NCI-H69 (cell line): ENCODE measurements around the gene RASSF8.

Experiments used
- DNase-seq: peaks from one replicate; lab custom pipeline; 2025; lab: John Stamatoyannopoulos, UW

The RASSF8 gene

DNA sequence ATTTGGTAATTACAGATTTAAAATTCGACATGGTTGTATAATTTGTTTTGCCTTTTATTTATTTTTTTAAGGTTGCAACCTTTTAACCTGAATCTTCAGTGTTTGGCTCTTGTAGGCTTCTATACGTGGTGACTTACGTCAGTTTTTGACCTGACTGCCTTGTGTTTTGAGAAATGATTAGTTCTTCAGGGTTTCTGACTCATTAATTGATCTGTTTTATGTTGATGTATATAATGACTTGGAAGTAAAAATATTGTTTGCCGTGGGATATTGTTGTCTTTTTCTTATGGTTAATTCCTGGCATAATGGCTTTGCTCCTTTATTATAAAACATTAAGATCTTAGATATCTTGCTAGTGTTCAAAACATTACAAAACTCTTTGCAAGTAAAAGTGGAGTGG is 2.5 kb downstream of the RASSF8 start:
- DNase-seq = no peak

DNA sequence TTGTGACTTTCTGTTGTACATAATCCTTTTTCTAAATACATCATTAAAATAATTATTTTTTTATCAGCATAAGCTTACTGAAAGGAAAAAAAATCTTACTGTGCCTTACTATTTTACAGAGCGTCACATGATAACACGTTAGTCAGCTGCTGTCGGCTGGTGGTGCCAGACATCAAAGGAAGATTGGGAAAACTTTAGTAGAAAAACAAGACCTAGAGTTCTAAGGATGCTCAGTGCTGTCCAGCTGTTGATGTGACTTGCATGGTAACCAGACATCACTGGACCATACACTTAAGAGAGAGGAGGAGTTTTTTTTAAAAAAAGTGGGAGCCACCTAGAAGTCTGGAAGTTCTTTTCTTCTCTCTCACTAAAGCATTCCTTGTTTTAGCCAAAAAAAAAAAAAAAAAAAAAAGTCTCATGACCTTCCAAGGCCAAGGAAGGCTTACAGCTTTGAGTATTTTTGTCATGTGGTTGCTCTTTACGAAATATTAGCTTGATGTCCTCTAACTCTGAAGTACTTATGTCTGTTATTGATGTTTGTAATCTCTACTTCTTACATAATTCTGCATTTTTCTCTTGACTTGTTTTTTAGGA is 4.5 kb downstream of the RASSF8 start:
- no peak for DNase-seq

DNA sequence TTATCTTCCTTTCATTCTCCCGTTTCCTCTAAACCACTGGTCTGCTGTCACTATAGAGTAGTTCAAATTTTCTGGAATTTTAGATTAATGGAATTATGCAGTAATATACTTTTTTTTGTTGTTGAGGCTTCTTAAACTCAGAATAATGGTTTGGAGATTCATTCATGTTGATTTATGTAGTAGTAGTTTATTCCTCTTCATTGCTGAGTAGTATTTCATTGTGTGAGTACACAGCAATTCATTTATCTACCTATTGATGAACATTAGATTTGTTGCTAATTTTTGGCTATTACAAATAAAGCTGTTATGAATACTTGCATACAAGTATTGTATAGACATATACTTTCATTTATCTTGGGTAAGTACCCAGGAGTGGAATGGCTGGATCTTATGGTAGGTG is 7.2 kb downstream of the RASSF8 start:
- no peak for DNase-seq

DNA sequence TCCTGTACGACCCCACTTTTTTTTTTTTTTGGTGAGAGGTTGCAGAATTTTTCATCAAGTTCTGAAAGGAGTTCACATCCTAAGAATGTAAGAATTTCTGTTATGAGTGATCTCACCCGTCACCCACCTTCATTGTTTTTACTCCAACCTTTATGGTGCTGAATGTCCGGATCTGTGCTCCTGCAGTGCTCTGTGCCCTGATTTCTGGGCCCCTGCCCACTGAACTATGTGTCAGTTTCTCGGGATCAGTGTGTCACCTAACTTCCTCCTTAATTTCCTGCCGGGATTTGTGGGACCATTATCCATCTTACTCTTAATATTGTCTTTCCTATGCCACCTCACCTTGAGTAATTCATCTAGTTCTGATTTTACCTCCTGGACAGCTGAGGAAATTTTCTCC is 11.6 kb downstream of the RASSF8 start:
- DNase-seq = no peak

DNA sequence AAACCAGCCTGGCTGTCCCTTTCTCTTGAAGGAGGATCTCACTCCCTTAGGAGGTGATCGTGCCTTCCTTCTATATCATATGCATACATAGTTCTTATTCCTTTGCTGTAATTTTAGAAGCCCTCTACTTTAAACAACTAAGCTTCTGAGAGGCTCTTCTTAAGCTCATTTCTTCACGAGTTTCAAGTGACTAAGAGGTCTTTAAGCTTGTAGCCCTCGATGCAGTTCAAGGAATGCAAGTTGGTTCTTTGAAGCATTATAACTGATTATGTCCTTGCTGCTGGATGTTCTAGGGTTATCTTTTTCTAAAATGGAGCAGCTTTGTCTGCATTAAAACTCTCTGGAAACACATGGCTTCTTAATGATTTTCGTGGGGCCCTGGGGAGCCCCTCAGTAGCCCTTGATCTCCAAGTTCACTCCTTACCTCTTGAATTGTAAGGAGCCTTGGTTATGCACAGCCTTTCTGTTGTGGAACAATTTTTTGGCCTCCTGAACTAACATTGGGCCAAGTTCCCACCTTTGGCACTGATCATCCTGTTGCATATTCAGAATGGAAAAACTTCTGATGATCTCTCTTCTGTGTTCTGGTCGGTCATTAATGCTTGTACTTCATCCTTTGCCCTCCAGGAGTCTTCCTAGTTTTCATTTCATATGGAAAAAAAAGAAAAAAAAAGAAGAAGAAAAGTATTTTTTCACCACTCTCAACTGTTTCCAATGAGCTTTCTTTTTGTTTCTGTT is 12.6 kb downstream of the RASSF8 start:
- DNase-seq = no peak

DNA sequence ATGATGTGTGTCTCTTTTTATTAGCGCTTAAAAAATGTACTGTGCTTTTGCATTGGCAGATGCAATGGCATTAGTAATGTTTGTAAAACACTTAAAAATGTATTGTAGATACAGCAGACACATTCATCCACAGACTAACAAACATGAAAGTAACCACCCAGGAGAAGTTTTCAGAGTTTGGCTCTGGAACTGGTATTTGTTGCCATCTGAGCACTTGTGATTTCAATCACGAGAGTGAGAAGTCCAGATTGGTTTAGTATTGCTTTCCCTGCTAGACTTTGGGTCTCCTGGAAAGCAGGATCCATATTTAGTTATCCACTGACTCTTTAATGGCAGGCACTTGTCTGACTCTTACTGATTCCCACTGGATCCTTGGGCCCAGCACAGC is 13.2 kb downstream of the RASSF8 start:
- no peak for DNase-seq

DNA sequence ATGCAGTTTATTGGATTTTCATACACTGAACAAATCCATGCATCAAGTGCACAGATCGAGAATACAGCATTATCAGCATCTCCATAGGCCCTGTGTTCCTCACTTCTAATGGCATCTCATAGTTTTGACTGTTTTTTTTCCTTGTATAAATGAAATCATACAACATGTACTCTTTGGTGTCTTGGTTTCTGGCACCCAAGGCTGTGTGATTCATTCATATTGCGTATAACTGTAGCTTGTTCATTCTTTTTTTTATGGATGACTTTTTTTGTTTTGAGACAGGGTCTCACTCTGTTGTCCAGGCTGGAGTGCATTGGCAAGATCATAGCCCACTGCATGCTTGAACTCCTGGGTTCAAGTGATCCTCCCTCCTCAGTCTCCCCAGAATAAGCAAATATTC is 14.3 kb downstream of the RASSF8 start:
- DNase-seq = no peak

DNA sequence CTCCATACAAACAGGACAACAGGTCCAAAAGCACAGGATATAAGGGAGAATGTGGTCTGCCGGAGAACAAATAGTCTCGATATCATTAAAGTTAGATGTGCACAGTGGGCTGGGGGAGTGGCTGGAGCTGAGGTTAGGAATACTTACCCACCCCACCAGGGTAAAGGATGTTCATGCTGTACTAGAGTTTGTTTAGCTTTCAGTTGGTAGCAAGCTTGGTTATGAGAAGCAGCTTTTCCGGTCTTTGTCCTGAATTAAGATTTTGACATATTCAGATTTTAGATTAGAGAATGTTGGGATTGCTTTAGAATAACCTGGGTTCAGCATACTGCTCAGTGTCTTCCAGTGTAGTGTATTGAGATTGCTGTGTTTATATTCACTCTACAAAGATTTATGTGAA is 16.7 kb downstream of the RASSF8 start:
- no peak for DNase-seq

DNA sequence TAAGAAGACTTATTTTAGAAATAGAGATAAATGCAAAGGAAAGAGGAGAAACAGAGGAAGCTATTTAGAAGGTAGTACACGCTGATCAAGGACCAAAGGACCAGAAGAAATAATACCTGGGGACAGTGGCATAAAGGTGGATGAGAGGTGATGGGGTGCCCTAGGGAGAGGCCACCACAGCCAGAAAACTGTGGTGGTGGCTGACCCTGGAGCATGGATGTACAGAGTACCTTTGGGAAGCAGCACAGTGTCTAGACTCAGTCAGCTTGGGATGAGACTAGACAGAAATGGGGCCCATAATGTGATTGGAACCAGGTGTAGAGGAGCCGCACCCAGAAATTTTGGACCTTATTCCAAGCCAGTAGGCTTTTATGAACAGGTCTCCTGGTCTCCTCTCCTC is 17.2 kb downstream of the RASSF8 start:
- no peak for DNase-seq

DNA sequence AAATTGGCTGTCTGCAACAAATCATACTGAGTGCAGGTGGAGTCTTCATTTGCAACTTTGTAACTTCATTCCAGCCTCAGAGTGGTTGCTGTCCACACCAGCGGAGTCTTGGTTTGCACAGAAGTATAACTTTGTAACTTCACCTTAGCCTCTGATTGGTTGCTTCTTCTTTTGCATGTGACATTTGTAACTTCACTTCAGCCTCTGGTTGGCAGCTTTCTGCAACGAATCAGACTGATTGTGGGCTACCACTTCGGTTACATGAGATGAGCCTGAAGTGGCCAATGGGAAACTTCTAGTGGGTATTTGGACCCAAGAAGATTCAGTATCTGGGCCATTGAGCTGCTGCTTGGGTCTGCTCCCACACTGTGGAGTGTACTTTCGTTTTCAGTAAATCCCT is 17.8 kb downstream of the RASSF8 start:
- no peak for DNase-seq

DNA sequence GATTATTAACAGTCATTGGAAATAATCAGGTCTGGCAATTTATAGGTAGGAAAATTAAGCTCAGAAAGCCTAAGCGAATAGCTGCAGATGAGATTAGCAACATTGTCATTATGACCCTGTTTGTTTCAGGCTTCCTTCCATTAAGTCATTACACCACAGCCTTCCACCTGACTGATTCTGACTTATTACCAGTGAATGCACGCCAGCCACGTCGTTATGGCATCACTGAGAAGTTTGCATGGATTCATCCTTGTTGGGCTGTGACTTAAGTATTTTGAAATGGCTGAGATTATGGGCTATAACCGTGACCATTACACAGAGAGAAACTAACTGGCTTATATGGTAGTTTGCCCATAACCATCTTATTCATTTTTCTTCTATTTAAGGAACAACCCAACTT is 18.6 kb downstream of the RASSF8 start:
- no peak for DNase-seq

DNA sequence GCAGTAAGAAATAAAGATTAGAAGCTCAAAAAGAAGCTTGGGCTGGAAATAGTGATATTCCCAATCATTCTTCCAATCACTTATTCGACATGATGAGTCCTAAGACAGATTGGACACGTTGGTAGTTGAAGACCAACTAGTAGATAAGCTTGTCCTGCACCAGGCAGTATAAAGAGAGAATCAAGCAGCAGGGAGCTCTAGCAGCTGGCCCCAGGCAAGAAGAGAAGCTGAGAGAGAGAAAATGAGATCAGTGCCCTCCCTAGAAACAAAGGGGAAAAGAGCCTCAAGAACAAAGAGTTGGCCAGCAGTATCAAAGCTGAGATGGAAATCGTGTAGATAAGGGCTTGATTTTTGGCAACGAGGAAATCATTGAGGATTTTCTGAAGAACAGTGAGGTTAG is 20.6 kb downstream of the RASSF8 start:
- DNase-seq = no peak

DNA sequence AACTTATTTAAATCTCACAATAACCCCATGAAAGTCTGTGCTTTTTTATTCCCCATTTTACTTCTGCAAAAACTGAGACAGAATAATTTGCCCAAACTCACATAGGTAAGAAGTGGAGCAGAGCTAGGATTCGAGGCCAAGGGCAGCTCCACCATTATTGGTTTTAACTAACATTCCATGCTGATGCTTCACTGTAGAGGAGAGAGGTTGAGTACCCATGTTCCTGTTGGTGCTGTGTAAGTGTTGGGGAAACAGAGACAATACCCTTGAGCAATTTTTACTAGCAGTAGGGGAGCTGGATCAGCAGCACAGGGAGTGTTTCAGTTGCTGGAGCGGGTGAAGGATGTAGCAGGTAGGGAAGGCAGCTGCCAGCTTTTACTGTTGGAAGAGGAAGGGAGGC is 21.1 kb downstream of the RASSF8 start:
- DNase-seq = no peak

DNA sequence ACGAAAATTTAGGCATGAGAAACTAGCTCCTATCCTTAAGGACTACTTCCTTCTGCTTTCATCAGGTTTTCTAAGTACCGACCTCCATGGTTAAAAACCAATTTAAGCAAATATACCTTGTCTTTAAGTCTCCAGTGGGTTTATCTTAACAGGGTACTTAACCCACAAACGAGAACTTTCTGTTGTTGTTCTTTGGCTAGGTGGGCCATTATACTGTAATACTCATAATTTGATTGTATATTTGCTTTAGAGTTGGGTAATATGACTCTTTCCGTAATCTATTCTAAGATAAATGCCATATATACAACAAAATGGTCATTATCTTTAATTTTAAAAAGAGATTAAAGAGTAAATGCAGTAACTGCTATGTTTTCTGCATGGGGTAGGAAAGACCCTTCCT is 21.6 kb downstream of the RASSF8 start:
- DNase-seq = no peak

DNA sequence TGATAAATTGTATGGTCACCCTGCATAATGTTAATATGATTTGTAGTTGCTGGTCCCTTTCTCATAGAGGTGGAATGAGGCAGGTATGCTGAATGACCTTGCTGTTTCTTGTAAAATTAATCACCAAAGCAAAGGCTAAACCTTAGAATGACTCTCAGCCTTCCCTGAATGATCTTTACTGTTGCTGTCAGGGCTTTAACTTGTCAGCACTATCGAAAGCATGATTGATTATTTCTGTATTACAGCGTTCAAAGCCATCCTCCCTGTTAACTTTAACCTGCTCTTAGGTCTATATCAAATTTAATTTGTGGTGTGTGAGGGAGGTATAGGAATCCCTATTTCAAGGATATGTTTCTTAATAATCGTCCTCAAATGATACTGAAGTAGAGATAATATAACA is 23.1 kb downstream of the RASSF8 start:
- no peak for DNase-seq

DNA sequence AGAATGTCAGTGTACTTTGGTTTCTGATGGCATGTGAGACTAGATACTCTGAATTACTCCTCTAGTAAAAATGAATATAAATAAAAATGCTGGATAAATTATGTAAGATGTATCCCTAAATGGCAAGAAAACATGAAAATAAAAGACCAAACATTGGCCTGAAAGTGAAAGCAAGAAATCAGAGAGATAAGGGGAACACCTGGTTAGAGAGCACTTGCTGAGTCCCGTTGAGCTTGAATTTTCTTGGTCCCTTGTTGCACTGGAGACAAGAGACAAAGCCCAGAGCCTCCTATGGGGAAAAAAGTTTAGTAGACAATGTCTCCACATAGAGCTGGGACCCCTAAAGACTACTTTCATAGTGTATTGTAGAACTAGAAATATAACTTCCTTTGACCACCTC is 23.9 kb downstream of the RASSF8 start:
- no peak for DNase-seq

DNA sequence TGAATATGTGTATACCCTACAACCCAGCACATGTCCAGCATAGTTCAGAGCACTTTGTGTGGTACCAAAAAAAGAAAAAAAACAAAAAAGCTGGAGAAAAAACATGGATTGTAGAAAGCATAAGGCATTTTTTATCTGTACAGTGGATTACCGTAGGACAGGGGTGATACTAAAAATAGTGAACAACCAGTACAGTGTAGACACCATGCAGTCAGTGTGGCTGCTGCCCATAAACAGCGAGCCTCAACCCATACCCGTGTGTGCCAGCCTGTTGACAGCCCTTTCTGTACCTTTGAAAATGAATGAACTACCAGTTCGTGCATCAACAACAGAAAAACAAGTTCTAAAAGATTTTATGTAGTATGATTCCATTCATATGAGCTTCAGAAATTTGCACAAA is 25.1 kb downstream of the RASSF8 start:
- DNase-seq = no peak

DNA sequence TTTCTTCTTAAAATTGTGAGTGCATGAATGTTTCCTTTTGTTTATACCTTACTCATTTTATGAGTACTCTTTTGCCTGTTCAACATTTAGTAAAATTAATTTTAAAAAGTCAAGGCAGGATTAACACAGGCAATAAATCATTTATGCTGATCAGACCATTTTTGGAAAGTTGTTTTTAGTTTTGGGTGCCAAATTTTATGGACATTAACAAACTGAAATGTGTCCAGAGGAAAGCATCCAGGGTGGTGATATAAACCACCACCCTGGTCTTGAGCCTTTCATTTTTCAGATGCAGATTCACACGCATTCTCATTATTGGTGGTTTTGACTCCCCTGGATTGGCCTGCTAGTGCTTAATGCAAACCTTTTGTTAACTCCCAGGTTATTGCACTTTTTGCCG is 26.3 kb downstream of the RASSF8 start:
- DNase-seq = no peak

DNA sequence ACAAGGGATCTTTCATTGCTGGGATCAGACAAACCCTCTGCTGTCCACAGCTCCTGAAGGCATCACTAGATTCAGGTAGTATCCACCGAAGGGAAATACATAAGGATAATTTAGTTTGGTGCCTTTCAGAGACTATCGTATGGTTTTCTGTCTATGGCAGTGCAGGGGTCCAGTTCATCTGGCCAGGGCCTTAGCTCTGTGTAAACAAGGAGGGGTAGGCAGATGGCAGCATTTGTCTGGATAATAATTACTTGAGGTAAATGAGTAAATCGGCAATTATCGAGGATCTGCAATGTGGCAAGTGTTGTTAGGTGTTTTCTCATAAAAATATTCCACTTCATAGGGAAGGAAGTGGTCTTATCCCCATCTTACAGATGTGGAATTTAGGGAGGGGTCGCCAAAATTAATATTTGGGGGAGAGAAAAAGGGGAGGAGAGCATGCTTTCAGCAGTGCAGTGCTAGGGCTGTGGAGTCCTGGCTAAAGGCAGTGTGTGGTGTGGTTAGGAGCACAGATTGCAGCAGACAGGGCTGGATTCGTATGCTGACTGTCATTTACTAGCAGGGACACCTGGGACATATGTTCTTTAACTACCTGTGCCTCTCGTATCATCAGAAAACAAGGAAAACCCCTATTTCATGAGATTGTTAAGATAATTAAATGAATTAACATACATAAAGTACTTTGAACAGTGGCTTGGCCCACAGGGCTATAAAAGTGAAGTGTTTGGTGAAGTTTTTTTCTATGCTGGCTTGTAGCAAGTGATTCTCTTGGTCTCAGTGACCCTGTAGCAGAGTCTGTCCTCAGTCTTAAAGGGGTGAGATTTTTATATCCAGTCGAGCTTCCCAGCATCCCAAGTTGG is 27.1 kb downstream of the RASSF8 start:
- peak; percentile 49 for DNase-seq

DNA sequence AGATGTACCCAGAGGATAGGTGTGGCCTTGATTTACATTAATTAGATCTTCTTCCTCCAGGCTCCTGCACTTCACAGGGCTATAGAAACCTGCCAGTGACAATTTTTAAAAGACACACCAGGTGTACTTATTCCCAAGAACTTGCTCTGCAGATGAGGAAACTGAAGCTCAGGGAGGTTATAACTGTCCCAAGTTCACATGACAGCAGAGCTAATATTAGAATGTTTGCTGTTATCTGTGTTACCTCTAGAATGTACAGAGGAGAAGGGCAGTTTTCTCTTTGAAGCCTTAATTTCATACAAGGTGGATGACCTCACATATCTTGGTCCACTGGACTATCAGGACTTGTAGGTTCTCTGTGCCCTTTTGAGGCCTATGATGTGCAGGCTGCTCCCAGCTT is 27.7 kb downstream of the RASSF8 start:
- DNase-seq = no peak

DNA sequence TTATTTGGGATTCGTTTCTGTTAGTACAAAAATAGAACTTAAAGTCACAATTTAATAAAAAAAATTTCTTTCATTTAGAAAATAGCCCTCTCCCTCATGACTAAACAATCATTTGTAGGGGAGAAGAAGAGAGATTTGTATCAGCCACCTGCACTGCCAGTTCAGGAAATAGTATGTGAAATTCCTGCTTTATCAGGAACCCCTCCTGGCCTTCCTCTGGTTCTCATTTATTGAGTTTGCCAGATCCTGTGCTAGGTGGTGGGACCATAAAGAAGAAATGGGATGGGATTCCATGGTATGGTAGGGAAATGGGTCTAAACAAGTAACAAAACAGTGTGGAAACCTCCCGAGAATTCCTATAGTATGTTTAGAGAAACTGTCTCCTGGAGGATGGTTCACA is 30.0 kb downstream of the RASSF8 start:
- no peak for DNase-seq

DNA sequence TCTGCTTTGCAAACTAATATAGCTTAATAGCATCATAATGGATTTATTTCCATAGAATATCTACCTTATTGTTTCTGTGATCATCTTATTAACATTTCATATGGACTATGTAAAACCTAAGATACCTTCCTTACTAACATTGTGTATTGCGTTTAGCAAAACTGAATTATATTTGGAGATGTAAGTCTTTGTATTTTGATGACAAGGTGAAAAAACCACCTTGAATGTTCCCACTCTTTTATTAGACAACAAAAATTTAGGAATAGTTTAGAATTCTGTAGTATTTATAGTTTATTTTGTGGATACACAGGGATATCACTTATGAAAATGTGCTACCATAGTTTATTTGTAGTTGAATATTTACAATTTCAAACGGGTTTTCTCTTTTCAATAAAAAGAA is 32.0 kb downstream of the RASSF8 start:
- no peak for DNase-seq

DNA sequence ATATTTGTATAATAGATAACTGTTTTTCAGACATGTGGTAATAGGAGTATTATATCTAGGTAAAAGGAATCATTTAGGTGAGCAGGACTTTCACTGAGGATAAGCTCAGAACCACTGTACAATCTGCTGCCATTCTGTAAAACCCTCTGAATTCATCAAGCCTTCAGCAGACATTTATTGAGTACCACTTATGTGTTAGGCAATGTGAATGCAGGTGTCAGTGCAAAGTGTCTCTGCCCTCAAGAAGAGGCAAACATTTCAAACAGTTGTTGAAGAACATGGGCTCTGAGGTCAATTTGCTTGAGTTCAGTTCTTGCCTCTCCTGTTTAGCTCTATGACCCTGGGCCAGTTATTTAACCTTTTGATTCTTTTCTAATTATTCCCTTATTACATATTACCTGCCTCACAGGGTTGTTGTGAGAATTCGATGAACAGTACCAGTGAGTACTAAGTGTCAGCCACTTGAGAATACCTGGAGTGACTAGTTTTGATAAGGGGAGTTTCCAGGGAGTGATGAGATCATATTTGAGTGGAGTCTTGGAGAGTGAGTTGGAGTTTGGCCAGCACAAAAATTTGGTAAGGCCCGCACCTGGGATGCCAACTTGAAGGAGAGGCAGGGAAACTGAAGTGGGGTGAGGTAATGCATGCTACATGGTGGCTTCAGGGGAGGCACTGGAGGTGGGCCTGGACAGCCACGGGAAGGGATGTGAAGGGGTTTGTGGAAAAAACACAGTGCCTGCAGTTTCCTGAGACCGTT is 33.7 kb downstream of the RASSF8 start:
- DNase-seq = no peak
